NCI-H187 (cell line): ENCODE measurements around the gene AGBL1.

ENCODE experiments used
- DNase-seq, 2 experiments: peaks; one replicate each; lab custom pipeline; 2025; lab: John Stamatoyannopoulos, UW

The AGBL1 gene

DNA sequence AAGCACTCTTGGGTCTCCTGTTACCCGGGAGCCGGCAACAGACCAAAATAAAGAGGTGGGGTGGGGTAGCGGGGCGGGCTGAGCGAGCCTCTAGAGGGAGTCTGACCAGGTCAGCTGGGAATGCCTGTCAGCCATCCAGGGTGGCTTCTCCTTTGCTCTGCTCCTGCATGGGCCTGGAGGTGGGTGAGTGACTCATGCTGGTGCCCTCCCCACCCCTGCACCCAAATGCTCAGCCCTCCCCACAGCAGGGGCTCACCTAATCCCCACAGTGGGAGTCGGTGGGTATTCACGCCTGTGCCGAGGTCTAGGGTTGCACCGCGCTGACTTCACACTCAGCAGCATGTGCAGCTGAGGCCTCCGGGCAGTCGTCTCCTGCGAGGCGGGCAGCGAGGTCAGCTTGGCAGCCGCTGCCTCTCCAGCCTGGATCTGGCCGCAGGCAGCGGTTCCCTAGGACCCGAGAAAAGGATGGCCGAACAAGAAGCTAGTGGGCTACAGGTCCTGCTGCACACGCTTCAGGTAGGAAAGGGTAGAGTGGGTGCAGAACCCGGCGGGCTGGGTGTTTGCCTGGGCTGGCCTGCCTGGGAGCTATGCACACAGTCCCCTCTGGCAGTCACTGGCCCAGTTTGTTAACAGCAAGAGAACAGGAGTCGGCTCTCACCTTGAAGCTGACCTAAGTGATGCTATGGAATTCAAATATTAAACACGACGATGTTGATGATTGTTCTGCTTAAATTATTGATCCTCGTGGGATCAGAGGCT is at the start of gene AGBL1:
Gene AGBL1 (plus strand): TSS at position 364 of the 759 bp plus-strand sequence.
- DNase-seq: no peak

- no peak for DNase-seq
Observed at GRCh38 chr15:86034904-86035303, 44.8 kb upstream of the AGBL1 start.

DNA sequence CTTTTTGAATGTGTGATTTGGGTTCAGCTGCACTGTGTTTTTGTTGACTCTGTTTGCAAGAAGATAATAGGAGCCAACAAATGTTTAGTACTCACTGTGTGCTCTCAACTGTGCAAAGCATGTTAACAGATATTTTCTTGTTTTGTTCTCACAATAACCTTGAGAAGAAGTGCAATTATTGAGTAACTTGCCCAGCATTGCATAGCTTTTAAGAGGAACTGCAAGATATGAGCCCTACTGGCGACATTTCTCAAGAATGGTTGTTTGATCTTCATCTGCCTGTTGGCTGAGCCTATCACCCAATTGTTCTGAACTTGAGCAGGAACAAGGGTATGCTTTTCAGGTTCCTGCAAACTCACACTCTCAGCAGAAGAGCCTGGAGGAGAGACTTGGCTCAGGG is 43.4 kb upstream of the AGBL1 start:
- no peak for DNase-seq

DNA sequence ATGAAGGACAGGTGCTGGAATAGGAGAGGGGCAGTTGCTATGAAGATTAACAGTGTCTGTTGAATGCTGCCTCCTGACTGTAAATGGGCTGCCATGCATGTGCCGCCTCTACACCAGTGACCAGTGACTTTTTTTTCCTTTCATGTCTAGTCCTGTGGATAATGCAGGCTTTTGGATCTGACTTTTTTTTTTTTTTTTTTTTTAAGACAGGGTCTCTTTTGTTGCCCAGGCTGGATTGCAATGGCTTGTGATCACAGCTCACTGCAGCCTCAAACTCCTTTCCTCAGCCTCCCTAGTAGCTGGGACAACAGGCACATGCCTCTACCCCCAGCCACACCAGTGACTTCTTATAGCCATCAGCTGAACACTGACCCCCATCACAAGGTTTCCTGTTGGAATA is 41.2 kb upstream of the AGBL1 start:
- DNase-seq: no peak

DNA sequence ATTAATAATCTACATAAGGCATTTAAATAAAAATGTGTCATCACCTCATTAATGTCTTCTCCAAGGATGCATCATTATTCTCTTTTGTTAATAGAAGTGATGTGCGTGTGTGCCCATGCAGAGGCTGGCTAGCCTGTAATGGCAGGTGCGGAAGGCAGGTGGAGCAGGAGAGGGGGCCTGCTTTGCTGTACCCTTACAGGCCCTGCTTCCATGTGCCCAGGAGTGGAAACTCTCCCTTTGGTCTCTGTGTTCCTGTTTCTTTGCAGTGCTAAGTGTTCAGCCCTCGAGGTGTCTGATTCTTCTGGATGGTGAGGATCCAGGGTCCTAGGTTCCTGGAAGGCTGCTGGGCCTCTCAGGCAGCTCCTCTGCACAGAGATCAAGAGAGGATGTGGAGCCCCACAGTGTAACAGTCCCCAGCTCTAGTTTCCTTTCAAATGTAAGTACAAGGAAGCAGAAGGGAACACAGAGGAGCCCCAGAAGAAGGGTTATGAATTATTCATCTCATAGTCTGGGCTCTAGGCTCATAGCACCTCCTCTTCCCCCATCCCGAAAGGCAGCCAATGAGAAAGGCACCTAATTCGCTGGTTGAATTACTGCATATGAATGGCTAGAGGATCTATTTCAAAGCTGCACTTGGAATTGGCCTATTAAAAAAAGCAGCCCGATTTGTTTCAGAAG is 39.2 kb upstream of the AGBL1 start:
- DNase-seq: no peak

DNA sequence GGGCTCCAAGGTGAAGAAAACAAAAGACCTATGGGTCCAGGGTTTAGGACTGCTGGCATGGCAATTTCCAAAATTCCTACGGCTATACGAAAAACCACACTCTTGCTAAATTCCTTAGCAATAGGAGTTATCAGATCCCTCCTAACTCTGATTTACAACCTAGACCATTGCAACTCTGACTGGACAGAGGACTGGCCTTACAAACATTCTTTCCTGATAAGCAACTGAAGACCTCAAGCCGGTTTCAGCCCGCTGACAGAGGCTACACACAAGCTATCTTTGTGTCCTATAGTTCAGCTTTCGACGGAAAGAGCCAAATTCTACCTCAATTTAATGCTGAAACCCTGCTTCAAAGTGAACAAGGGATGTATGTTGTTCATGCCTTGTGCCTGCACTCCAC is 38.3 kb upstream of the AGBL1 start:
- DNase-seq: no peak

- DNase-seq: no peak
Observed at GRCh38 chr15:86042226-86042625, 37.4 kb upstream of the AGBL1 start.

GRCh38 chr15:86044981-86045380 is 34.7 kb upstream of the AGBL1 start:
- no peak for DNase-seq

DNA sequence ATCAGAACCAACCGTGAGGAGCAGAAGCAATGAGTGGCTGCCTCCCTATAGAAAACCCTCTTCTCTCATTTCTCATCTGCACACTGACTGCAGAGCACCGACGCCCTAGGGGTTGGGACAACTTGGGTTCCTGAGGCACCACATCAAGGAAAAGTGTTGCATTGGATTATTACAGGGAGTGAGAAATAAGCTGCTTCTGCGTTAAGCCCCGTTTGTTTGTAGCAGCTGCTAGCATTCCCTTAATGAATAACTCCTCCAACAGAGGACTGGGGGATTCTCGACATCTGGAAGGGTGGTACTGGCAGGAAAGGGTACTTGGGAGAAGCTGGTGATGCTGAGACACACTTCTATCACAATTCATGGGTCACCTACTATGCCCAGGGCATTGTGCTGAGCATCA is 25.3 kb upstream of the AGBL1 start:
- no peak for DNase-seq

- no peak for DNase-seq
Observed at GRCh38 chr15:86055688-86056087, 24.0 kb upstream of the AGBL1 start.

- no peak for DNase-seq
Observed at GRCh38 chr15:86059851-86060250, 19.8 kb upstream of the AGBL1 start.

GRCh38 chr15:86060674-86061073 is 19.0 kb upstream of the AGBL1 start:
- no peak for DNase-seq

DNA sequence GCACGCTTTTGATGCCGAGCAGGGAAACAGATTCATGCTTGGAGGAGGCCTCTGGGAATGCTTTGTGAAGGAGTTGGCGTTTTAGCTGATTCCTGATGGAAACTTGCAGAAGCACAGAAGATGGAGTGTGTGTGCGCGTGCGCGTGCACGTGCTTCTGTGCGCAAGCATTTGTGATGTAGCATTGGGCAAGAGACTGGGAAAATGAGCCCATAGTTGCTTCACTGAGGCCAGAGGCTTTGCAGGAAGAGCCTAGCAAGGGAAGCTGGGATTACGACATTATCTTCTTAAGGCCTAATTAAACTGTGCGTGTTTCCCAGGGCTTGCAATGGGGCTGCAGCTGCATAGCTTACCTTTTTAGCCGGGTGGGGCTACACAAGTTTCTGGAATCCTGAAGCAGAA is 18.1 kb upstream of the AGBL1 start:
- no peak for DNase-seq

- DNase-seq: no peak
Observed at GRCh38 chr15:86062646-86063243, 16.9 kb upstream of the AGBL1 start.

DNA sequence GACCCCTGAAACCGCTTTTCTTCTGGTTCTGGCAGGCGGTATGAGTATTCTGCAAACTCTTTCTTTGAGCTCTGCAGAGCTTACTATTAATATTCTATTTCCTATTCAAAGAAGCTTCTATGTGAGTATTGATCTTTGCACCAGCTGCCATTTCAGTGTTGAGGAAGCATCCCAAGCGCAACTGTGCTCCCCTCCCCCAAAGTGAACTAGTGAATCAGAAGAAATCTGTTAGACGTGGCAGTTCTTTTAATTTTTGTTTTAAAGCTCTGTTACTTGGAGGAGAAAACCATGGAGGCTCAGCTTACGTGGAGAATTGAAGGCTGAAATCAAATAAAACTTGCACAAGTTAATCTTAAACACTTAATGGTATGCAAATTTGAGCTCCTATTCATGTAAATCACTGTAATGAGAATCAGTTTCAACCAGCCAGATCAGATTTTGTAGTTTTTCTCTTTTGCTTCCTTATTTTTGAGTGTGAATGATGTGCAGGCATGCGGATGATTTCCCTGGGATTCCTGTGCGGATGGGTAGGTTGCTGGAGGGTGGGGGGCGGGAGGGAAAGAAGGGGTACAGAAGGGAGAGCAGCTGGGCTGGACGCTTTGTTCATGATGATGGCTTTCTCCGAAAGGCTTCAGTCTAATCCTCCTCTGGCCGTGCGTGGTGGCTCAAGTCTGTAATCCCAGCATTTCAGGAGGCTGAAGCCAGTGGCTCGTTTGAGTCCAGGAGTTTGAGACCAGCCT is 16.1 kb upstream of the AGBL1 start:
- DNase-seq: no peak

GRCh38 chr15:86064326-86064725 is 15.3 kb upstream of the AGBL1 start:
- DNase-seq: no peak

GRCh38 chr15:86066174-86066834 is 13.4 kb upstream of the AGBL1 start:
- no peak for DNase-seq

GRCh38 chr15:86073281-86073680 is 6.4 kb upstream of the AGBL1 start:
- no peak for DNase-seq

GRCh38 chr15:86076468-86076867 is 3.2 kb upstream of the AGBL1 start:
- no peak for DNase-seq

DNA sequence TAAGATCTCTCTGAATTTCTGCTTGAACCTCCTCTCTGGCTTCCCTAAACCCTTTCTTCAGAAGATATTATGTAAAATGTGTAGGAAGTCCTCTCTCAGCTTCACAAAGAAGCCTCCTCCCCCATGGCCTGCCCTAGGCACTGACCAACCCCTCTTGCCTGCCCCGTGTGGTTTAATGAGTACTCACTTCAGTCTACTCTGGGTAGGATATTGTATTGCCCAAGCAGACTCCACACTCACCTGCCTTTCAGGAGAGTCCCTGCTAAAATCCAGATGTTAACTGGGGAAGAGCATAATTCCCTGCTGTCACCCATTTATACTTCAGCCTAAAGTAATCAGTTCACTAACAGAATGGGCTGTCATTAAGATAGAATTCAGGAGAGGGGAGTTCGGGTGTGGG is 2.6 kb upstream of the AGBL1 start:
- no peak for DNase-seq

- no peak for DNase-seq
Observed at GRCh38 chr15:86080302-86080701, 631 bp downstream of the AGBL1 start.
